Stimulated activated CD4-positive, alpha-beta T cell treated with anti-CD3 and anti-CD28 coated beads, TNF-alpha, amount 100 ng/mL, for 1 hour (primary cell): ENCODE results near the gene CANT1.
A peak's percentile ranks its signal among the peaks of the same experiment; 100 is the strongest.
"Not testable (repeated sequence)": the region's sequence is repeated elsewhere in the genome, so short reads cannot be mapped to it uniquely, and the experiment has no call there.

Experiments used
- DNase-seq, 3 donors: peaks; one replicate each; pipeline ENCODE4 v3.0.0-alpha.2; 2020; ENCODE audit warnings: low read depth in 3 of 3, low spot score in 1 of 3

CANT1 gene

GRCh38 chr17:79043191-79043930 lies 33.8 kb upstream of the CANT1 start:
- no peak for DNase-seq

GRCh38 chr17:79042421-79043190 lies 33.0 kb upstream of the CANT1 start:
- peak; percentile 36 to 61 (median 40) for DNase-seq

- no peak for DNase-seq
Measured at GRCh38 chr17:79041723-79042420, 32.3 kb upstream of the CANT1 start.

GRCh38 chr17:79041041-79041570 lies 31.5 kb upstream of the CANT1 start:
- no peak for DNase-seq

GRCh38 chr17:79039886-79040285 lies 30.3 kb upstream of the CANT1 start:
- DNase-seq = no peak

- DNase-seq = no peak
Measured at GRCh38 chr17:79039171-79039570, 29.6 kb upstream of the CANT1 start.

GRCh38 chr17:79038545-79039135 lies 29.1 kb upstream of the CANT1 start:
- no peak for DNase-seq

- DNase-seq = no peak
Measured at GRCh38 chr17:79036596-79036995, 27.0 kb upstream of the CANT1 start.

GRCh38 chr17:79036181-79036580 lies 26.6 kb upstream of the CANT1 start:
- DNase-seq = no peak

- DNase-seq = no peak
Measured at GRCh38 chr17:79035686-79036085, 26.1 kb upstream of the CANT1 start.

GRCh38 chr17:79034931-79035485 lies 25.4 kb upstream of the CANT1 start:
- DNase-seq = no peak

GRCh38 chr17:79033741-79034501 lies 24.4 kb upstream of the CANT1 start:
- DNase-seq = no peak

- DNase-seq = no peak
Measured at GRCh38 chr17:79033046-79033616, 23.6 kb upstream of the CANT1 start.

GRCh38 chr17:79031996-79032875 lies 22.7 kb upstream of the CANT1 start:
- DNase-seq = no peak

- DNase-seq = not testable (repeated sequence)
Measured at GRCh38 chr17:79030636-79031035, 21.1 kb upstream of the CANT1 start.

- DNase-seq = no peak
Measured at GRCh38 chr17:79029327-79030009, 19.9 kb upstream of the CANT1 start.

- no peak for DNase-seq
Measured at GRCh38 chr17:79028496-79029326, 19.1 kb upstream of the CANT1 start.
